ENCODE data around the gene AGBL4. TPM values are rescaled to one million over a fixed set of nuclear protein-coding genes. Genes with fewer than 3 reads are reported as not detected.

The AGBL4 gene
- total RNA-seq, 1 donor from 2014 or later, result 0.52 TPM

GRCh38 chr1:48943826-48944225, 1079.9 kb downstream of the AGBL4 start:
- DNase-seq (ENCODE audit: low spot score), result no peak

GRCh38 chr1:48943393-48943792, 1080.4 kb downstream of the AGBL4 start:
- DNase-seq (ENCODE audit: low spot score), result no peak

GRCh38 chr1:48940962-48941732, 1082.6 kb downstream of the AGBL4 start:
- no peak for DNase-seq (ENCODE audit: low spot score)

- DNase-seq (ENCODE audit: low spot score), result no peak
These were observed 1083.4 kb downstream of the AGBL4 start for GRCh38 chr1:48940354-48940753.

- DNase-seq (ENCODE audit: low spot score), result no peak
These were observed 1083.9 kb downstream of the AGBL4 start for GRCh38 chr1:48939828-48940227.

GRCh38 chr1:48939042-48939441, 1084.7 kb downstream of the AGBL4 start:
- no peak for DNase-seq (ENCODE audit: low spot score)

GRCh38 chr1:48937732-48938131, 1086.0 kb downstream of the AGBL4 start:
- DNase-seq (ENCODE audit: low spot score), result no peak

- no peak for DNase-seq (ENCODE audit: low spot score)
These were observed 1087.3 kb downstream of the AGBL4 start for GRCh38 chr1:48936436-48936835.

- DNase-seq (ENCODE audit: low spot score), result no peak
These were observed 1091.4 kb downstream of the AGBL4 start for GRCh38 chr1:48932366-48932765.

GRCh38 chr1:48931506-48932192, 1092.1 kb downstream of the AGBL4 start:
- DNase-seq (ENCODE audit: low spot score), result no peak

- DNase-seq (ENCODE audit: low spot score), result no peak
These were observed 1093.7 kb downstream of the AGBL4 start for GRCh38 chr1:48930011-48930410.

- no peak for DNase-seq (ENCODE audit: low spot score)
These were observed 1099.7 kb downstream of the AGBL4 start for GRCh38 chr1:48924099-48924498.

GRCh38 chr1:48923116-48923515, 1100.6 kb downstream of the AGBL4 start:
- no peak for DNase-seq (ENCODE audit: low spot score)

GRCh38 chr1:48920851-48921250, 1102.9 kb downstream of the AGBL4 start:
- no peak for DNase-seq (ENCODE audit: low spot score)

GRCh38 chr1:48917901-48918603, 1105.7 kb downstream of the AGBL4 start:
- peak; percentile 82 for DNase-seq (ENCODE audit: low spot score)

GRCh38 chr1:48917070-48917454, 1106.7 kb downstream of the AGBL4 start:
- no peak for DNase-seq (ENCODE audit: low spot score)

- peak; percentile 12 for DNase-seq (ENCODE audit: low spot score)
These were observed 1107.4 kb downstream of the AGBL4 start for GRCh38 chr1:48916130-48917069.

GRCh38 chr1:48908606-48909005, 1115.1 kb downstream of the AGBL4 start:
- no peak for DNase-seq (ENCODE audit: low spot score)

GRCh38 chr1:48906729-48907128, 1117.0 kb downstream of the AGBL4 start:
- no peak for DNase-seq (ENCODE audit: low spot score)

GRCh38 chr1:48906164-48906563, 1117.6 kb downstream of the AGBL4 start:
- no peak for DNase-seq (ENCODE audit: low spot score)

GRCh38 chr1:48903291-48903690, 1120.5 kb downstream of the AGBL4 start:
- DNase-seq (ENCODE audit: low spot score), result no peak

- DNase-seq (ENCODE audit: low spot score), result no peak
These were observed 1124.9 kb downstream of the AGBL4 start for GRCh38 chr1:48898894-48899293.

All from mucosa of gallbladder (tissue), 1 donor.